NT2/D1 (cell line): ENCODE data around the gene INPP4B.

Experiments
- DNase-seq: peaks from one replicate; pipeline ENCODE4 v3.0.0-alpha.2; 2011; ENCODE audit warnings: low read depth, low spot score
- H3K27me3 ChIP-seq: 2 replicates; pipeline ENCODE4 v1.6.0; 2011; ENCODE audit warnings: mild to moderate bottlenecking; ENCODE audit not compliant: insufficient read length, insufficient read depth
- H3K36me3 ChIP-seq: 2 replicates; pipeline ENCODE4 v1.6.1; 2011; ENCODE audit warnings: mild to moderate bottlenecking, low read length, mixed read lengths; ENCODE audit not compliant: insufficient read depth, insufficient read length
- H3K4me1 ChIP-seq: 2 replicates; pipeline ENCODE4 v1.5.1; 2011; ENCODE audit not compliant: insufficient read depth, insufficient read length
- H3K4me3 ChIP-seq: 2 replicates; pipeline ENCODE4 v1.5.1; 2011; ENCODE audit warnings: low read depth; ENCODE audit not compliant: insufficient read length
- H3K9ac ChIP-seq: 2 replicates; pipeline ENCODE4 v1.6.0; 2011; ENCODE audit warnings: low read depth; ENCODE audit not compliant: insufficient read length
- H3K9me3 ChIP-seq: 2 replicates; pipeline ENCODE4 v1.5.1; 2011; ENCODE audit warnings: mild to moderate bottlenecking, low read length; ENCODE audit not compliant: insufficient read depth
- SUZ12 ChIP-seq: IDR thresholded peaks from 2 replicates; pipeline ENCODE4 v1.6.1; 2011; ENCODE audit not compliant: insufficient read length, insufficient read depth; ENCODE audit errors: extremely low read depth
- YY1 ChIP-seq: IDR thresholded peaks from 2 replicates; pipeline ENCODE4 v1.6.1; 2011; ENCODE audit not compliant: insufficient read length, insufficient read depth
- ZNF274 ChIP-seq: IDR thresholded peaks from 2 replicates; pipeline ENCODE4 v1.6.1; 2011; ENCODE audit warnings: mild to moderate bottlenecking, low read depth, low read length

The INPP4B gene

GRCh38 chr4:142160509-142160908 lies 685.6 kb downstream of the INPP4B start:
- no peaks in the 10 kb centered on the region for H3K9me3 ChIP-seq
- DNase-seq: no peak
- no peaks in the 10 kb centered on the region for H3K27me3 ChIP-seq
- H3K4me3 ChIP-seq: no peak overlapping the region
- TF ChIP-seq ZNF274 (no peak), YY1 (no peak), SUZ12 (no peak)
- no peaks in the 10 kb centered on the region for H3K4me1 ChIP-seq
- H3K36me3 ChIP-seq: no peaks in the 10 kb centered on the region
- no peak overlapping the region for H3K9ac ChIP-seq

DNA sequence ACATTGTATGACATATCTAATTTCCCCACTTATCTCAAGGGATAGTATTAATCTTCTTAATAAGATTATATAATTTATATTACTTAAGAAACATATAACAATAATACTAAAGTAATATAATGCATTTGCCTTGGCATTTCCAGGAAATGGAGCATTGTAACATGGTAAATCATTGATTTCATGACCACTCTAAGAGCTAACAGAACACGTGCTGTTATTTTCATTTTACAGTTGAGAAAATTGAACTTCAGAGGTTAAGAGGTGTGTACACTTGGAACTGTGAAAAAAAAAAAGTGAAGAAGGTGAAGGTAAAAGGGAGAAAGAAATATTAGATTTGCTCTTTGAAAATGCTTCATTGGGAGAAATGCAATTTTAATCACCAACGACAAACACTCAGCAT lies 687.1 kb downstream of the INPP4B start:
- no peak overlapping the region for H3K4me3 ChIP-seq
- H3K36me3 ChIP-seq: no peaks in the 10 kb centered on the region
- no peak for TF ChIP-seq SUZ12
- TF ChIP-seq ZNF274: no peak
- TF ChIP-seq YY1: no peak
- no peaks in the 10 kb centered on the region for H3K27me3 ChIP-seq
- no peaks in the 10 kb centered on the region for H3K9me3 ChIP-seq
- H3K9ac ChIP-seq: no peak overlapping the region
- no peaks in the 10 kb centered on the region for H3K4me1 ChIP-seq
- no peak for DNase-seq

- no peak overlapping the region for H3K4me3 ChIP-seq
- no peaks in the 10 kb centered on the region for H3K4me1 ChIP-seq
- H3K9me3 ChIP-seq: no peaks in the 10 kb centered on the region
- TF ChIP-seq SUZ12 (no peak), YY1 (no peak), ZNF274 (no peak)
- no peak overlapping the region for H3K9ac ChIP-seq
- DNase-seq: no peak
- no peaks in the 10 kb centered on the region for H3K27me3 ChIP-seq
- no peaks in the 10 kb centered on the region for H3K36me3 ChIP-seq
These were observed 689.8 kb downstream of the INPP4B start for GRCh38 chr4:142156256-142156655.

DNA sequence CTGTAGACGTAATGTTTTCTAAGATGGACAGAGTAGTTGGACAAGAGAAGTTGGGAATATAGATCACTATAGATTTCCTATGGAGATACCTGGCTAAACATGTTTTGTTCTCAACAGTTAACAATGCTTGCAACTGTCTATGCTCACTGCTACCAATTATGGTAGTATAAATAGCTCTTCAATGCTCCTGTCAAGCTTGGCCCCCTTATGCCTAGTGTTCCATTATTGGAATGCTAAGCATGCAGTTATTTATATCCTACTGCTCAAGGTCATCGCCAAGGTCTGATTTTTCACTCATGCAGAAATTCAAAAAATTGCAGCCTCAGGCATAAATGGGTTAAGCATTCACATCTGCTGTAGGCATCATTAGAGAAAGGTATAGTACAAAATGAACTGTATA lies 690.8 kb downstream of the INPP4B start:
- Histone ChIP-seq H3K27me3 (no peaks in the 10 kb centered on the region), H3K9me3 (no peaks in the 10 kb centered on the region), H3K9ac (no peak overlapping the region), H3K4me3 (no peak overlapping the region), H3K36me3 (no peaks in the 10 kb centered on the region), H3K4me1 (no peaks in the 10 kb centered on the region)
- no peak for DNase-seq
- no peak for TF ChIP-seq SUZ12
- no peak for TF ChIP-seq ZNF274
- no peak for TF ChIP-seq YY1

GRCh38 chr4:142150483-142150882 lies 695.6 kb downstream of the INPP4B start:
- no peak for TF ChIP-seq YY1
- no peak for TF ChIP-seq SUZ12
- no peak for TF ChIP-seq ZNF274
- H3K4me1 ChIP-seq: no peaks in the 10 kb centered on the region
- no peak for DNase-seq
- H3K4me3 ChIP-seq: no peak overlapping the region
- no peaks in the 10 kb centered on the region for H3K36me3 ChIP-seq
- H3K9ac ChIP-seq: no peak overlapping the region
- no peaks in the 10 kb centered on the region for H3K27me3 ChIP-seq
- H3K9me3 ChIP-seq: no peaks in the 10 kb centered on the region

DNA sequence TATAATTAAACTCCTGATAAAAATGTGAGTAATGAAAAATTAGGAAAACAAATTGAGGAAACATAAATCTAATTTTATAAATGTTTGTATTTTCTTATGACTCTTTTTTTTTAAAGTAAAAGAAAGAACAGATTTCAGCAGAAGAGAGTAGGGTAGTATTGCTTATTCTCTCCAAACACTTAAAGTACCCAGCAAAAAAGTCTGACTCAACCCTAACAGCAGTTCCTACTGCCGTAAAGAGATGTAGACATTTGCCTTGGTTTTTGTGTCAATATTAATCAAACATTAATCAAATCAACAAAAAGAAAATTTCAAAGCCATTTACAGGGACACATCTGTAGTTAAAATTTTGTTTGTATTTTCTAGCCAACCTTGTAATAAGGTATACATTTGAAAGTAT lies 701.3 kb downstream of the INPP4B start:
- H3K9me3 ChIP-seq: no peaks in the 10 kb centered on the region
- no peak overlapping the region for H3K9ac ChIP-seq
- no peaks in the 10 kb centered on the region for H3K4me1 ChIP-seq
- H3K36me3 ChIP-seq: no peaks in the 10 kb centered on the region
- no peak overlapping the region for H3K4me3 ChIP-seq
- no peak for TF ChIP-seq SUZ12
- no peak for TF ChIP-seq ZNF274
- TF ChIP-seq YY1: no peak
- H3K27me3 ChIP-seq: no peaks in the 10 kb centered on the region
- no peak for DNase-seq

- TF ChIP-seq SUZ12 (no peak), YY1 (no peak)
- no peak overlapping the region for H3K9ac ChIP-seq
These were observed 703.6 kb downstream of the INPP4B start for GRCh38 chr4:142142366-142143054.

DNA sequence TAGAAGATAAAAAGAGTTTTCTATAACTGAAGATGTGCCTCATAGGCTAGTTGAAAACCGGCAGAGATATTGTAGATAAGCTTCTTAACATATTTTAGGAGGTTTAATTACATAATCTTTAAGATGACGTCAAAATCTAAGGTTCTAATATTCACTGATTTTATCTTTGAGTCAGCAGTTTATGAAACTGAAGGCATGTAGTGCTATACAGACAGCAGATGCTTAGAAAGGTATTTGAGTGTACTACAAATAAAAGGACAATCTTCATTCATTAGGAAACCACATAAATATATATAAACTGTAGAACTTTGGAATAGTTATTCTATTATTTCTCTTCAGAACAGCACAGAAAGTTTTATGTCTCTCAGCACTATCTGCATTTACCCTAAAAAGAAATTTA lies 704.9 kb downstream of the INPP4B start:
- H3K36me3 ChIP-seq: no peaks in the 10 kb centered on the region
- no peak overlapping the region for H3K9ac ChIP-seq
- H3K9me3 ChIP-seq: no peaks in the 10 kb centered on the region
- DNase-seq: no peak
- no peak overlapping the region for H3K4me3 ChIP-seq
- H3K27me3 ChIP-seq: no peaks in the 10 kb centered on the region
- no peaks in the 10 kb centered on the region for H3K4me1 ChIP-seq
- no peak for TF ChIP-seq YY1
- no peak for TF ChIP-seq SUZ12

More at GRCh38 chr4:142142366-142143054, 703.6 kb downstream of the INPP4B start:
- no peaks in the 10 kb centered on the region for H3K36me3 ChIP-seq
- DNase-seq: no peak
- H3K4me3 ChIP-seq: no peak overlapping the region
- H3K9me3 ChIP-seq: no peaks in the 10 kb centered on the region
- no peaks in the 10 kb centered on the region for H3K27me3 ChIP-seq
- no peaks in the 10 kb centered on the region for H3K4me1 ChIP-seq
